Measurements from ENCODE around the gene TINCR.

TINCR gene

DNA sequence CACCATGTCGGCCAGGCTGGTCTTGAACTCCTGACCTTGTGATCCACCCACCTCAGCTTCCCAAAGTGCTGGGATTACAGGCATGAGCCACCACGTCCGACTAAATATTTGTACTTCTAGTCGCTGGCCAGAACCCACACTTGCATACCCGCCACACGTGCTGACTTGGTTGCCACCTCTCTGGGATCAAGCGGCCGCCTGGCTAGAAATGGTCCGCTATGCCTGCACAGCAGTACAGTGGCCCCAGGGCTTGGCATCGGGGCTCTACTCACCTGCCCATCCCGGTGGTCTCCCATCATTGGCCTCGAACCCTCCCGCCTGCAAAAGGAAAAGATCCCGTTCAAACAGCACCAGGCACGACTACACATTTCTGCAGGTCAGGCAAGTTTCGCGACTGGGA is 23.7 kb upstream of the TINCR start:
- DNase-seq (ENCODE audit: extremely low spot score) = no peak
- TF ChIP-seq FOXK2 (IDR thresholded peaks at IDR 0.05) = no peak
- TF ChIP-seq, protein P1, sequence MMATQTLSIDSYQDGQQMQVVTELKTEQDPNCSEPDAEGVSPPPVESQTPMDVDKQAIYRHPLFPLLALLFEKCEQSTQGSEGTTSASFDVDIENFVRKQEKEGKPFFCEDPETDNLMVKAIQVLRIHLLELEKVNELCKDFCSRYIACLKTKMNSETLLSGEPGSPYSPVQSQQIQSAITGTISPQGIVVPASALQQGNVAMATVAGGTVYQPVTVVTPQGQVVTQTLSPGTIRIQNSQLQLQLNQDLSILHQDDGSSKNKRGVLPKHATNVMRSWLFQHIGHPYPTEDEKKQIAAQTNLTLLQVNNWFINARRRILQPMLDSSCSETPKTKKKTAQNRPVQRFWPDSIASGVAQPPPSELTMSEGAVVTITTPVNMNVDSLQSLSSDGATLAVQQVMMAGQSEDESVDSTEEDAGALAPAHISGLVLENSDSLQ (IDR thresholded peaks at IDR 0.05) = no peak
- no peak for TF ChIP-seq TARDBP (IDR thresholded peaks at IDR 0.05)
- no peak for TF ChIP-seq ARNT (IDR thresholded peaks at IDR 0.05)
- CTCF ChIA-PET = interaction anchor here (0.7 kb wide), 1 partner anchor 63 kb away, joined by 4 read pairs; no protein-coding TSS in a partner anchor
- POLR2A ChIA-PET = no interaction called here

DNA sequence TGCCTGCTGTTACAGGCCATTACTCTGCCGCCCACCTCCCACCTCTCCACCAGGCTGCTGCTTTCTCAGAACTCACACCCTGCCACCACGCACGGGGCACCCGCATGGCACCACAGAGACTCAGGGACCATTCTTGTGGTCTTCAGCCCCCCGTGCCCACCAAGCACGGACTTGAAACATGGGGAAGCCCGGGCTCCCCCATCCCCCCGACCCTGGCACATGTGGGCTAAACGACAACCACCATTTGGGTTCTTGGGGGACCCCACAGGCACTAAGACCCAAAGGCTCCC is 23.1 kb upstream of the TINCR start:
- ChIA-PET CTCF (interaction anchor here (0.7 kb wide), 1 partner anchor 62 kb away, joined by 4 read pairs; no protein-coding TSS in a partner anchor), POLR2A (no interaction called here)
- DNase-seq (ENCODE audit: extremely low spot score) = no peak
- TF ChIP-seq NFRKB (IDR thresholded peaks at IDR 0.05) (no peak), BHLHE40 (IDR thresholded peaks at IDR 0.05; ENCODE audit: borderline replicate concordance) (no peak), CTBP1 (IDR thresholded peaks at IDR 0.05; ENCODE audit: borderline replicate concordance) (no peak), TARDBP (IDR thresholded peaks at IDR 0.05) (no peak), LEF1 (IDR thresholded peaks at IDR 0.05; ENCODE audit: borderline replicate concordance) (no peak), FOXA1 (IDR thresholded peaks at IDR 0.05) (no peak), SP1 (IDR thresholded peaks at IDR 0.05) (no peak), ZNF384 (IDR thresholded peaks at IDR 0.05) (no peak), ARNT (IDR thresholded peaks at IDR 0.05) (no peak), ELF4 (IDR thresholded peaks at IDR 0.05) (no peak), FOXM1 (IDR thresholded peaks at IDR 0.05; ENCODE audit: borderline replicate concordance) (no peak), SUZ12 (IDR thresholded peaks at IDR 0.05) (no peak), FOXK2 (IDR thresholded peaks at IDR 0.05) (no peak), HDGF (IDR thresholded peaks at IDR 0.05; ENCODE audit: borderline replicate concordance) (no peak), L3MBTL2 (conservative IDR thresholded peaks at IDR 0.05) (no peak)
- TF ChIP-seq, protein P1 (IDR thresholded peaks at IDR 0.05) = no peak

DNA sequence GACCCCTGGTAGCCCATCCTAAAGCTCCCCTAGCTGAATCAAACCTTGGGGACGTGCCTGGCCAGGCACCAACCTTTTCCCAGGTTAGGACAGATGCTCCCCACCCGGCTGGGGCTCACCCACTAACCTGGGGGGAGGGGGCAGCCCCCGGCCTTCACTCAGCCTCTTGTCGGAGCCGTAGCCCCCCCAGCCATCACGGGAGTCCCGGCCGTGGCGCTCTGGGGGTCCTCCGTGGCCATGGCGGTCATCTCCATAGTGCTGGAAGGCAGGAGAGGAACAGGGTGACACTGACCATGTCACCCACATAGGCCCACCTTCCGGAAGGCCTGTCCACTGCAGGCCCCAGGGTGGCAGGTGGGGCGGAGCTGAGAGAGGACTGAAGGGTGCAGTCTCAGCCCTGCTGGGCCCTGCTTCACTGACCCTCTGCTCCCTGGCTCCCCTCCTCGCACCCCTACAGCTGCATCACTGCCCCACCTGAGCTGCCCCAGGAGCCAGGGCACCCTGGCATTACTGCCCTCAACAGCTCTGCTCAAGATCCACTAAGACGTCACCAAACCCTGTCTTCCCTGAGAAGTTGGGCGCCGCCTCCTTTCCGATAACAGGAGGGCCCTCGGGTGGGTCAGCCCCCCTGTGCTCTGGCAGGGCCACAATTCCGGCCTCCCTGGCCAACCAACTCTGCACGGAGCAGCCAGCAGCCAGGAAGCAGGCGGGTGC is 22.6 kb upstream of the TINCR start:
- TF ChIP-seq TARDBP (IDR thresholded peaks at IDR 0.05) (no peak), HDGF (IDR thresholded peaks at IDR 0.05; ENCODE audit: borderline replicate concordance) (no peak), ARNT (IDR thresholded peaks at IDR 0.05) (no peak), NFRKB (IDR thresholded peaks at IDR 0.05) (no peak), ELF4 (IDR thresholded peaks at IDR 0.05) (no peak), SP1 (IDR thresholded peaks at IDR 0.05) (no peak), FOXK2 (IDR thresholded peaks at IDR 0.05) (no peak), L3MBTL2 (conservative IDR thresholded peaks at IDR 0.05) (no peak), ZNF384 (IDR thresholded peaks at IDR 0.05) (no peak), FOXM1 (IDR thresholded peaks at IDR 0.05; ENCODE audit: borderline replicate concordance) (no peak), FOXA1 (IDR thresholded peaks at IDR 0.05) (no peak), BHLHE40 (IDR thresholded peaks at IDR 0.05; ENCODE audit: borderline replicate concordance) (no peak), CTBP1 (IDR thresholded peaks at IDR 0.05; ENCODE audit: borderline replicate concordance) (no peak)
- TF ChIP-seq, protein P1 (IDR thresholded peaks at IDR 0.05) = no peak
- CTCF ChIA-PET = no interaction called here
- no peak for DNase-seq (ENCODE audit: extremely low spot score)
- POLR2A ChIA-PET = no interaction called here

DNA sequence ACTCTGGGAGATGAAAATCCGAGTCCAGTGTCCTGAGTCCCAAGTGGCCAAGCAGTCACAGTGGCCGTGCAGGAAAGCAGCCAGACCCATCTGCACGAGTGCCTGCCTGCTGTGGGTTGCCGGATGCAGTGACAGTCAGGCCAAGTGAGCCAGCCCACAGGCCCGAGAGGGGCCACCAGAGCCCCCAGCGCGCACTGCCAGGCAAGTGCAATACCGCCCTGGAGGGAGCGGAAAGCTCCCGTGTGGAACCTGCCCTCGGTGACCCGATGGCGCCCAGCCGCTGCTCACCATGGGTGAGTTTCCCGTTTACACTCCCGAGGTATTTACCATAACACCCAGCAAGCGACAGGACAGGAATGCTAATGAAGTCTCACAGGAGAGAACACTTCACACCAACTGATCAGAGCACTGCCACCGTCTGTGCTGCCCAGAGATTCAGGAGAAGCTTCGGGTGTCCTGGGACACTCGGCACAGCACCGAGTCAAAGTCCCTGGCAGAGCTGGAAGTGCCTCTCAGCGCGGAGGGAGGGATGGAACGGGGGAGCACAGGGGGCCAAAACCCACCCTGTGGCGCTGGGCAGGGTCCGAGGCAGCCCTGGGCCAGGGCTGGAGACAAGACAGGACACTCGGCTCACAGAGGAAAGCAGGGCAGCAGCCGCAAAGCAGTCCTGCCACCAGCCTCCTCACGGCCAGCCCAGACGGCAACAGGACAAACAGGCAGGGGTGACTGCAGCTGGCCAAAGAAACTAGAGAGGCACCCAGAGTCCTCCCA is 21.3 kb upstream of the TINCR start:
- no peak for DNase-seq (ENCODE audit: extremely low spot score)
- TF ChIP-seq CTBP1 (IDR thresholded peaks at IDR 0.05; ENCODE audit: borderline replicate concordance) (no peak), SP1 (IDR thresholded peaks at IDR 0.05) (no peak), L3MBTL2 (conservative IDR thresholded peaks at IDR 0.05) (no peak), BHLHE40 (IDR thresholded peaks at IDR 0.05; ENCODE audit: borderline replicate concordance) (no peak), ZNF384 (IDR thresholded peaks at IDR 0.05) (no peak)
- TF ChIP-seq, protein P1 (IDR thresholded peaks at IDR 0.05) = no peak
- ChIA-PET CTCF (no interaction called here), POLR2A (no interaction called here)

DNA sequence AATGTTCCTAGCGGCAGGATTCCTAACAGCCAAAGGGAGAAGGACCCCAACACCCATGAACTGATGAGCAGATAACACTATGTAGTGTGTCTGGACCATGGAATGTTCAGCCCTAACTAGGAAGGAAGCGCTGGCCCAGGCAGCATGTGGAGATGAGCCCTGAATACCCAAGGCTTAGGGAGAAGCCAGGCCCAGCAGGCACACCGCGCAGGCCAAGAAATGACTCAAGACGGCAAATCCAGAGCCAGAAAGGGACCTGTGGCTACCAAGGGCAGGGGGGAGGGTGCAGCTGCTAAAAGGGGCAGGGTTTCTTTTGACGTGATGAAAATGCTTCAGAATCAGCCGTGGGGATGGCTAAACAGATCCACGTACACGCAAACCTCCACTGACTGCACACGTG is 20.7 kb upstream of the TINCR start:
- ChIA-PET POLR2A (no interaction called here), CTCF (no interaction called here)
- no peak for DNase-seq (ENCODE audit: extremely low spot score)
- TF ChIP-seq FOXK2 (IDR thresholded peaks at IDR 0.05) (no peak), SUZ12 (IDR thresholded peaks at IDR 0.05) (no peak), ARNT (IDR thresholded peaks at IDR 0.05) (no peak), HDGF (IDR thresholded peaks at IDR 0.05; ENCODE audit: borderline replicate concordance) (no peak)

DNA sequence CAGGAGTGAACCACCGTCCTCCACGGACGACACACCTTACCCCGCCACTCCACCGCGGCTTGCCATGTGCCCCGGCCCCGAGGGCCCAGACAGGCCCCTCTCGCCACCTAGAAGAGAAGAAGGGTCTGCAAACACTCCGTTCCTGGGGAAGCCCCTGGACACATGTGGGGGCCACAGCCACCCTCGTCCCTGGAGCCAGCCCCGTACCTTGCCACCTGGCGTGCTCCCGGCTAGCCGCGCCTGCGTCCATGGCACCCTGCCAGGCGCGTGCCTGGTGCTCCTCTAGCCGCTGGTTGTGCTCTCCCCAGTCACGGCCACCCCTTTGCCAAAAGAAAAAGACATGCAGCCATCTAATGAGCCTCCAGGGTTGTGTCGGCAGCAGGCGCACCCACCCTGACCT is 19.9 kb upstream of the TINCR start:
- DNase-seq (ENCODE audit: extremely low spot score) = no peak
- CTCF ChIA-PET = no interaction called here
- TF ChIP-seq ARNT (IDR thresholded peaks at IDR 0.05) = no peak
- TF ChIP-seq NFRKB (IDR thresholded peaks at IDR 0.05) = no peak
- TF ChIP-seq FOXK2 (IDR thresholded peaks at IDR 0.05) = no peak
- no peak for TF ChIP-seq FOXA1 (IDR thresholded peaks at IDR 0.05)
- no peak for TF ChIP-seq SP1 (IDR thresholded peaks at IDR 0.05)
- TF ChIP-seq HDGF (IDR thresholded peaks at IDR 0.05; ENCODE audit: borderline replicate concordance) = no peak
- no peak for TF ChIP-seq L3MBTL2 (conservative IDR thresholded peaks at IDR 0.05)
- no peak for TF ChIP-seq TARDBP (IDR thresholded peaks at IDR 0.05)
- TF ChIP-seq, protein P1 (IDR thresholded peaks at IDR 0.05) = no peak
- no peak for TF ChIP-seq BHLHE40 (IDR thresholded peaks at IDR 0.05; ENCODE audit: borderline replicate concordance)
- no peak for TF ChIP-seq SUZ12 (IDR thresholded peaks at IDR 0.05)
- no peak for TF ChIP-seq LEF1 (IDR thresholded peaks at IDR 0.05; ENCODE audit: borderline replicate concordance)
- no peak for TF ChIP-seq ZNF384 (IDR thresholded peaks at IDR 0.05)
- TF ChIP-seq CTBP1 (IDR thresholded peaks at IDR 0.05; ENCODE audit: borderline replicate concordance) = no peak
- no peak for TF ChIP-seq FOXM1 (IDR thresholded peaks at IDR 0.05; ENCODE audit: borderline replicate concordance)
- no peak for TF ChIP-seq ELF4 (IDR thresholded peaks at IDR 0.05)
- POLR2A ChIA-PET = no interaction called here

Data from HEK293T (cell line).